Tibial artery (tissue), 4 donors: ENCODE data around the gene ECEL1.

ENCODE experiments used
- DNase-seq, 2 donors: peaks; one replicate each; pipeline ENCODE4 v3.0.0-alpha.2; 2019
- H3K27ac ChIP-seq, 2 donors: fragments of 200-600 bp; sonication (generic) in 1 of 2; 1 replicate in 1 of 2; 2 replicates in 1 of 2; pipeline ENCODE4 v1.5.1; 2018 to 2019; ENCODE audit warnings: mild to moderate bottlenecking in 1 of 2
- H3K27me3 ChIP-seq, 2 donors: fragments of 200-600 bp; sonication (generic) in 1 of 2; one replicate each; pipeline versions ENCODE4 v1.5.1 to v1.6.0; 2016 to 2019
- H3K36me3 ChIP-seq, 3 donors: fragments of 200-600 bp; sonication (generic) in 2 of 3; one replicate each; pipeline ENCODE4 v1.5.1; 2016 to 2019; ENCODE audit warnings: mild to moderate bottlenecking in 2 of 3
- H3K4me1 ChIP-seq, 4 donors: fragments of 200-600 bp; sonication (generic) in 2 of 4; 1 replicate in 3 of 4; 2 replicates in 1 of 4; pipeline ENCODE4 v1.5.1; 2016 to 2019
- H3K4me3 ChIP-seq, 2 donors: fragments of 200-600 bp; sonication (generic) in 1 of 2; 1 replicate in 1 of 2; 2 replicates in 1 of 2; pipeline ENCODE4 v1.5.1; 2018 to 2019; ENCODE audit warnings: mild to moderate bottlenecking in 2 of 2
- H3K9me3 ChIP-seq, 3 donors: fragments of 200-600 bp; sonication (generic) in 1 of 3; one replicate each; pipeline ENCODE4 v1.5.1; 2016 to 2019
- intact Hi-C: fragments of 100-400 bp; cut with DNase I; formaldehyde crosslinking; loops from one replicate; pipeline ENCODE4 v1.15.0; 2023; ENCODE audit warnings: low total_unique reads
- TF ChIP-seq, protein P1 (sequence below), 2 experiments: fragments of 200-600 bp in 1 of 2; fragments of 450-650 bp in 1 of 2; IDR thresholded peaks; one replicate each; pipeline ENCODE4 v1.5.1; 2017 to 2019; ENCODE audit warnings: antibody characterized with exemption in 2 of 2, mild to moderate bottlenecking in 1 of 2, moderate library complexity in 1 of 2

The ECEL1 gene, protein sequence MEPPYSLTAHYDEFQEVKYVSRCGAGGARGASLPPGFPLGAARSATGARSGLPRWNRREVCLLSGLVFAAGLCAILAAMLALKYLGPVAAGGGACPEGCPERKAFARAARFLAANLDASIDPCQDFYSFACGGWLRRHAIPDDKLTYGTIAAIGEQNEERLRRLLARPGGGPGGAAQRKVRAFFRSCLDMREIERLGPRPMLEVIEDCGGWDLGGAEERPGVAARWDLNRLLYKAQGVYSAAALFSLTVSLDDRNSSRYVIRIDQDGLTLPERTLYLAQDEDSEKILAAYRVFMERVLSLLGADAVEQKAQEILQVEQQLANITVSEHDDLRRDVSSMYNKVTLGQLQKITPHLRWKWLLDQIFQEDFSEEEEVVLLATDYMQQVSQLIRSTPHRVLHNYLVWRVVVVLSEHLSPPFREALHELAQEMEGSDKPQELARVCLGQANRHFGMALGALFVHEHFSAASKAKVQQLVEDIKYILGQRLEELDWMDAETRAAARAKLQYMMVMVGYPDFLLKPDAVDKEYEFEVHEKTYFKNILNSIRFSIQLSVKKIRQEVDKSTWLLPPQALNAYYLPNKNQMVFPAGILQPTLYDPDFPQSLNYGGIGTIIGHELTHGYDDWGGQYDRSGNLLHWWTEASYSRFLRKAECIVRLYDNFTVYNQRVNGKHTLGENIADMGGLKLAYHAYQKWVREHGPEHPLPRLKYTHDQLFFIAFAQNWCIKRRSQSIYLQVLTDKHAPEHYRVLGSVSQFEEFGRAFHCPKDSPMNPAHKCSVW

GRCh38 chr2:232487385-232488096, at the start of gene ECEL1:
Gene ECEL1 (minus strand): TSS chr2:232487834. CDS start chr2:232486653, 1,181 bp downstream.
- Histone ChIP-seq H3K4me3 (peak within 1 kb of the TSS in 1 of 2 donors; percentile 26), H3K27me3 (peaks cover 0 to 84% of the 10 kb centered on the region in 2 donors), H3K9me3 (no peaks in the 10 kb centered on the region), H3K4me1 (peaks cover 0 to 25% (median 15%) of the 10 kb centered on the region in 4 donors), H3K36me3 (no peaks in the 10 kb centered on the region), H3K27ac (no peak within 1 kb of the TSS)
- TF ChIP-seq, protein P1, sequence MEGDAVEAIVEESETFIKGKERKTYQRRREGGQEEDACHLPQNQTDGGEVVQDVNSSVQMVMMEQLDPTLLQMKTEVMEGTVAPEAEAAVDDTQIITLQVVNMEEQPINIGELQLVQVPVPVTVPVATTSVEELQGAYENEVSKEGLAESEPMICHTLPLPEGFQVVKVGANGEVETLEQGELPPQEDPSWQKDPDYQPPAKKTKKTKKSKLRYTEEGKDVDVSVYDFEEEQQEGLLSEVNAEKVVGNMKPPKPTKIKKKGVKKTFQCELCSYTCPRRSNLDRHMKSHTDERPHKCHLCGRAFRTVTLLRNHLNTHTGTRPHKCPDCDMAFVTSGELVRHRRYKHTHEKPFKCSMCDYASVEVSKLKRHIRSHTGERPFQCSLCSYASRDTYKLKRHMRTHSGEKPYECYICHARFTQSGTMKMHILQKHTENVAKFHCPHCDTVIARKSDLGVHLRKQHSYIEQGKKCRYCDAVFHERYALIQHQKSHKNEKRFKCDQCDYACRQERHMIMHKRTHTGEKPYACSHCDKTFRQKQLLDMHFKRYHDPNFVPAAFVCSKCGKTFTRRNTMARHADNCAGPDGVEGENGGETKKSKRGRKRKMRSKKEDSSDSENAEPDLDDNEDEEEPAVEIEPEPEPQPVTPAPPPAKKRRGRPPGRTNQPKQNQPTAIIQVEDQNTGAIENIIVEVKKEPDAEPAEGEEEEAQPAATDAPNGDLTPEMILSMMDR (IDR thresholded peaks at IDR 0.05), result no peak
- DNase-seq, result peak in 1 of 2 donors; percentile 37
- intact Hi-C loops, result no loop called here

- peaks cover 0 to 6% (median 6%) of the 10 kb centered on the region in 3 donors for H3K9me3 ChIP-seq
- H3K4me1 ChIP-seq, result no peaks in the 10 kb centered on the region
- no peaks in the 10 kb centered on the region for H3K36me3 ChIP-seq
- H3K27ac ChIP-seq, result no peak overlapping the region
- TF ChIP-seq, protein P1 (IDR thresholded peaks at IDR 0.05), result no peak
- intact Hi-C loops, result no loop called here
- no peak for DNase-seq
- peaks cover 0 to 42% of the 10 kb centered on the region in 2 donors for H3K27me3 ChIP-seq
- no peak overlapping the region for H3K4me3 ChIP-seq
These were observed 49.4 kb upstream of the ECEL1 start for GRCh38 chr2:232537079-232537478.

GRCh38 chr2:232535761-232536530, 48.3 kb upstream of the ECEL1 start:
- no peaks in the 10 kb centered on the region for H3K4me1 ChIP-seq
- intact Hi-C loops, result no loop called here
- H3K27me3 ChIP-seq, result peaks cover 0 to 39% of the 10 kb centered on the region in 2 donors
- H3K9me3 ChIP-seq, result peaks cover 0 to 6% (median 6%) of the 10 kb centered on the region in 3 donors
- H3K36me3 ChIP-seq, result no peaks in the 10 kb centered on the region
- H3K4me3 ChIP-seq, result no peak overlapping the region
- peak in 1 of 2 donors; percentile 52 for DNase-seq
- TF ChIP-seq, protein P1 (IDR thresholded peaks at IDR 0.05), result no peak
- H3K27ac ChIP-seq, result no peak overlapping the region

- H3K27ac ChIP-seq, result no peak overlapping the region
- H3K27me3 ChIP-seq, result peaks cover 0 to 34% of the 10 kb centered on the region in 2 donors
- TF ChIP-seq, protein P1 (IDR thresholded peaks at IDR 0.05), result no peak
- no peak overlapping the region for H3K4me3 ChIP-seq
- peak in 1 of 2 donors; percentile 6 for DNase-seq
- no peaks in the 10 kb centered on the region for H3K36me3 ChIP-seq
- H3K4me1 ChIP-seq, result no peaks in the 10 kb centered on the region
- peaks cover 0 to 6% (median 6%) of the 10 kb centered on the region in 3 donors for H3K9me3 ChIP-seq
- intact Hi-C loops, result no loop called here
These were observed 47.5 kb upstream of the ECEL1 start for GRCh38 chr2:232534940-232535651.
